Activated CD4-positive, alpha-beta T cell treated with anti-CD3 and anti-CD28 coated beads, Interleukin-2, Interleukin-6, amounts not matched to agents 100 ng/mL and 50 ng/mL, durations not matched to agents 16 hours and 8 hours (primary cell): ENCODE data around the gene SLC9A3.
"Not testable (repeated sequence)": the region's sequence is repeated elsewhere in the genome, so short reads cannot be mapped to it uniquely, and the experiment has no call there.

Experiments
- DNase-seq: peaks from one replicate; pipeline ENCODE4 v3.0.0-alpha.2; 2020

The SLC9A3 gene

GRCh38 chr5:523441-524222, 617 bp downstream of the SLC9A3 start:
- DNase-seq: no peak

DNA sequence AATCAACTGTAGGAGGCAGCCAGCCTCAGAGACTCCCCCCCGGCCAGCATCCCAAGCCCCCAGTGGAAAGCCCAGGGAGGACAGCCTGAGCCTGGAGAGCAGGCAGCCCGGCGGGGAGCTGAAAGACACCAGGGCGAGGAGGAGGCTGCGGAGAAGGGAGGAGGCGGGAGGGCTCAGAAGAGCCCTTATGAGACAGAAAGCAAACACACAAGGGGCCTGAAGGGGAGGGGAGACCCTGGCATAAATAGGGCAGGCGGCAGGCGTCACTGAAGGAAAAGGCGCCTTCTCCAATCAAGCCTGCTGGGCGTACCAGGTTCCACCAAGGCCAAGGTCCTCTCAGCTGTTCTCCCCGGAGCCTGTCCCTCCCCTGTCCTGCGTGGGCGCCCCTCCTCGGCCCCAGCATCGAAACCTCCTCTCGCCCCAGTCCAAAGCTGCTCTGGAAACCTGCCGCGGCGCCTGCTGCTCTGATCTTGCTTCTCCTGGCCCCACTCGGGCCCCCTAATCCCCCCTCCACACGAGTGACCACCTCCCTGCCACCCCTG, 1.3 kb downstream of the SLC9A3 start:
- DNase-seq: no peak

GRCh38 chr5:522116-522515, 2.1 kb downstream of the SLC9A3 start:
- DNase-seq: no peak

DNA sequence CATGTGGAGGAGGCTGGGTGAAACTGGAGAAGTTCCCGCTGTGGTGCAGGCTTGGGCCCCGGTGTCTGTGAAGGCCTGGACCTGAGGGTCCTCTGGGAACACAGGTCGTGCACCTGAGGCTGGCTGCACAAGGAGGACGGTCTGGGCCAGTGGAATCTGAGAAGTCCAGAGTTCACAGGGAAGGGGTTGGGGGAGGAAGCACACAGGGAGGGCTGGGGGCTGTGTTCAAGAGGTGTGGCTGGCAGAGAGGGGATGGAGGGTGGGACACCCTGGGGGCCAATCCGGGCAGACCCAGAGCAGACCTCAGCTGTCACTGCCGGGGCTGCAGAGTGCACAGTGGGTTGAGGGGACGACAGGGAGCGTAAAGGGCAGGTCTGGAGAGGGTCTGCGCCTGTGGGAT, 2.6 kb downstream of the SLC9A3 start:
- no peak for DNase-seq

DNA sequence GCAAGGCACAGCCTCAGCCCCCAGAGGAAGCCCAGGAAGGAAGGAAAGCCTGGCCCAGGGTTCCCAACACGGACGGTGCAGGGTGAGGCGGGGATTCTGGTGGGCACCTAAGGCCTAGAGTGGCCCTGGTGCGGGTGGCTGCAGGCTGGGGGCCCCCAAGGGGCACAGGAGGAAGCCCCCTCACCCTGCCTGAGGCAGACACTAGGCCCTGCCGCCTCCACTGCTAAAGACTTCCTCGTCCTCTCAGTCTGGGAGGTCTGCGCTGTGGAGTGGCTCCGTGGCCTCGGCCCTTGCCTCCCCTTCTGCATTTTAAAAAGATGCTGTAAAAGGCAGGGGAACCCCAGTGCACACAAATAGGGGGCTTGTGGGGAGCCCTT, 3.4 kb downstream of the SLC9A3 start:
- no peak for DNase-seq

DNA sequence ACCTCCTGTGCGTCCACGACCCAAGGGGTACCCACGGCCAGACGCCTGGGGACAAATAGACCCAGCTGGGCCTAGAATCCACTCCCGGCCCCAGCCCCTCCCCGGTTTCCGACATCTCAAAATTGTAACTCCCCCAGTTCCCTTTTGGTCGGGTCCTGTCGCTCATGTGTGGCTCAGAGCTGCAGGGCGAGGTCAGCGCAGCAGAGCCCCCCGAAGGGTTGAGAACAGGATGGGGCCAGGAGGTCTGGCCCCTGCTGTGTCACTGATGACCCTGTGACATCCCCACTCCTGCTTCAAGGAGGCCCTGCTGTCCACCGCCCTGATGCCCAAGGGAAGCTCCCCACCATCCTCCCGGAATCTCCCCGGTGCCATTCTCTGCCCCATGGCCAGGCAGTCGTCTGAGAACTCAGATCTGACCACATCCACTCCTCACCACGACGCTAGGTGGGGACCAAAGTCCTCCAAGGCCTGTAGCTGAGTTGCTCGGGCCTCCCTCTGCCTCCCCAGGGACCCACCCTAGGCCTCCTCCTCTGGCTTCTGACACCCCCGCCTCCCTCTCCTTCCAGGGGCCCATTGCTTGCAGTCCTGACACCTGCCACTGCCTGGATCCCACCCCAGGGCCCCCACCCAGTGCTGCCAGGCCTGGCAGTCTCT, 3.9 kb downstream of the SLC9A3 start:
- DNase-seq: no peak

GRCh38 chr5:518721-519120, 5.5 kb downstream of the SLC9A3 start:
- DNase-seq: no peak

GRCh38 chr5:517535-518100, 6.6 kb downstream of the SLC9A3 start:
- no peak for DNase-seq

GRCh38 chr5:516980-517379, 7.3 kb downstream of the SLC9A3 start:
- DNase-seq: no peak

GRCh38 chr5:516338-516925, 7.8 kb downstream of the SLC9A3 start:
- no peak for DNase-seq

DNA sequence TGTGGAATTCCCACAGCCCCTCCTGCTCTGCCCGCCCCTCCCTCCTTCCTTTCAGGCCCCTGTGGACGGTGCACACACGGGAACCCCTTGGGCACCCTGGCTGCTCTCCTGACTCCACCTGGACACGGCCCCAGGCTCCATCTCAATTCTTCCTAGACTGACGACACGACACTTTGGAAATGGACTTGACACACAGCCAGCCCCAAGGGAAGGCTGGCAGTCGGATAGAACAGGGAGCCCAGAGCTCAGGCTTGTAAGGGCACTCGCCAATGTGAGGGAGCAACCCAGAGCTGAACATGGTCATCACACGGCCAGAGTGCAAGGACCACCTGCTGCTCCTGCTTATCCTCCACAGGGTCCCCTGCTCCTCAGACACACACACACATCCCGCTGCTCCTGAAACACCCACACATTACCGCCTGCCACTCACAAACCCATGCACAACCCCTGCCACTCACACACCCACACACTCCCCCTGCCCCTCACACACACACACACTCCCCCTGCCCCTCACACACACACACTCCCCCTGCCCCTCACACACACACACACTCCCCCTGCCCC, 8.9 kb downstream of the SLC9A3 start:
- DNase-seq: no peak

DNA sequence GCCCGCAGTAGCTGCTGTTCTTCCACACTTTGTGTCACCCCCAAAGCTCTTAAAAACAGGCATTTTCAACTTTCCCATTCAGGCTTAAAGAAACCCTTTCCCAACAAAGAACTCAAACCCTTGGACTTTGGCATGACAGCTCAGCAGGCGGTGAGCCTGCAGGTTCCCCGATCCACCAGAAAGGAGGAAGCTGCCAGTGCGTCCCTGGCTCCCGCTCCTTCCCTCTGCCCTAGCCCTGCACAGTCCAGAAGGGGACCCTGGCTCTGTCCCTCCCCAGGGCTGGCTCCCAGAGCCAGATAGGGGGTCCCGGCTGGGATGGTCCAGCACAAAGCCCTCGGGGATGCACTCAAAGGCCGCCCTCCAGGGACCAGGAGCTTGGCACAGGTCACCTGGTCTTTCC, 9.6 kb downstream of the SLC9A3 start:
- DNase-seq: no peak

DNA sequence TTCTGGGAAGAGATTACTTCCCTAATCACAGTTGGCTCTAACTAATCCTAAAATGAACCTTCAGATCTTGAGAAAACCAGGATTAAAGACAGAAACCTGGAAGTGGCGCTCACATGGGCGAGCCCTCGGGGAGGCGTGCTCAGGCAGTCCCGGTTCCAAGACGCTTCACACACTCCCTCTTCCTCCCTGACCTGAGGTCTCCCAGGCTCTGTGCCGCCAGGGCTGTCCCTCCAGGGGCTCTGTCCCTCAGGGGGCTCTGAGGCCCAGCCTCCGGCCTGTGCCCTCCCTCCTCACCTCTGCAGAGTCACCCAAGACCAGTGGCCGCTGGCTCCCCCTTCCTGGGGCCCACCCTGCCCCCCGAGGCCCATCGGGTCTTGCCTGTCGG, 10.2 kb downstream of the SLC9A3 start:
- DNase-seq: no peak

DNA sequence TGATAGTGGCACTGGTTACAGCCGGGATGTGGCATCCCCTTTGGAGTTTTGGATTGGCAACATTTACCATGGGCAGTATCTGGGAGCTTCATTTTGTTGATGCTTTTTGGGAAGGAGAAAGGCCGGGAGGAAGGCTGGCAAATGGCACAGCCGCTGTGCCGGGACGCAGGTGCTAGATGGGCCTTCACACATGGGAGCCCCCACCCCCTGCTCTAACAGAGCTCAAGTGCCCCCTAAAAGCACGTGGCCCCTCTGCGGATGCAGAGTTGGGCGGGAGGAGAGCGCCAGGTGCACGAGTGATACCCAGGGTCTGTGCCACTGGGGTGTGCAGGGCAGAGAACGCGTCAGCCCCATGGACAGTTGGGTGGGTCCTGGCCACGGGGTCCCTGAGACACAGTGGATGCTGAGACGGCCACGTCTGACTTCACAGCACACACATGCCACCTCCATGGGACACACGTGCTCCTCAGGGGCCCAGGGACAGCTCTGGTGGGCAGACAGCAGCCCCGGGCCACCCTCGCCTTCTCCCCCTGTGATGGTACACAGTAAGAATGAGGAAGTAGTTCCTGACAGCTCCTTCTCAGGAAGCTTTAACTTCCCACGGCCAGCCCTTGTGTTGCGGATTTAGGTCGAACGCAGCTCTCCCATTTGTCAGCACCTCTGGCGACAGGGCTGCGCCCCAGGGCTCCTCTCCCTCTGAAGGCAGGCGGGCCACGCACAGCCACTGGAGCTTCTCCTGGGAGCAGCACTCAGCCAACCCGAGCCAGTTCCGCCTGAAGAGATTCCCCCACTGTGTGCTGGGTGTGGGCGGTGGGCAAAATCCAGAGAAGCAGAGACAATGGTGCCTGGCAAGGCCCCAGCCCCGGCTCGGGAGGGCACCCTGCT, 10.8 kb downstream of the SLC9A3 start:
- DNase-seq: no peak

GRCh38 chr5:511476-511875, 12.8 kb downstream of the SLC9A3 start:
- no peak for DNase-seq

DNA sequence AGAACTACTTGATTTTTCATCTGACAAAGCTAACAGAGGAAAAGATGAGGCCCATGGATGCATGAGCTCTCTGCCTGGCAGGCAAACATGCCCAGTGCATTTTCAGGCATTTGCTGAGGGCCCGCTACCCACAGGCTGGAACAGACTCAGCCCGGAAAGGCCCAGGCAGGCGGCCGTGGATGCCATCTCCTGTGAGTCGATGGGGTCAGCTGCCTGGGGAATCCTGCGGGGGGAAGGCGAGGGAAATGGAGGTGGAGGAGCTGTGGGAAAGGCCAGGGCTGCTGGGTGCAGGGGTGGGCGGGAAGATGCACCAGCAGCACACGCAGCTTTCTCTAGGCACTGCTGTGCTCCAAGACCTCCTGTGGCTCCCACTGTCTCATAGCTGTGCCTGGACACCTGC, 13.7 kb downstream of the SLC9A3 start:
- no peak for DNase-seq

- no peak for DNase-seq
Measured at GRCh38 chr5:509611-510185, 14.6 kb downstream of the SLC9A3 start.

GRCh38 chr5:507986-508575, 16.2 kb downstream of the SLC9A3 start:
- DNase-seq: not testable (repeated sequence)

- no peak for DNase-seq
Measured at GRCh38 chr5:505951-506525, 18.2 kb downstream of the SLC9A3 start.

DNA sequence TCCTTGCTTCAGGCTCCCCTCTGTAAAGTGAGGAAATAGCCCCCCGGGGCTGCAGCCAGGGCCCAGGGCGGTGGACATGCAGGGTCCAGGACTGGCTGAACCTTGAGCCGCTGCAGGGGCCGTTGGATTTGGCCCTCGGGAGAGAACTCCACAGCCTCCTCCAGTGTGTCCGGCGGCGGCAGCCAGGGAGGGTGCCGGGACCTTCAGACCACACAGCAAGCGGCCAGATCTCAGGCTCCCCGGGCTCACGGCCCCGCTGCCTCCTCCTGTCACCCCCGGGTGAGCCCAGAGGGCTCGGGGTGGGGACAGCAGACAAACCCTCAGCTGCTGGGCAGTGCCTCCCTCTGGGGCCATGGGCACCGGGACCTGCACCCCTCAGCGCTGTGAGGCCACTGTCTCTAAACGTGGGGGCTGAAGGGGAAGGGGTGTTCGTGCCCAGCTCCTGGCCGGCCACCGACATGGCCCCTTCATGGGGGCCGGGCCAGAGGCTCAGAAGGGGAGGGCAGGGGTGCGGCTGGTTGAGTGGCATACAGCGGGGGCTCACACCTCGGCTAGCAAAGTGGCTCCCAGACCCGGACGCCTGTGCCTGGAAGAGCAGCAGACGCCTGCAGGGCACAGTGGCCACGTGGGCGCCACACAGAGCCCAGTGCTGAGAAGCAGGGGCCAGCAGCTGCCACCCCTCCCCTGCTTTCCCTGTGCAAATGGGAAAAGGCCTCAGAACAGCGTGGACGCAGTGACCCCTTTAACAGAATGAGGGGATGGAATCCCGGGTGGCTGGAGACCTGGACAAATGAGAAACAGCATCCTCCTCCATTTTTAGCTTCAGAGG, 19.7 kb downstream of the SLC9A3 start:
- DNase-seq: no peak
